HL-60 (cell line): Measurements from ENCODE around the gene PHF21B.

ENCODE experiments used
- CTCF ChIP-seq: IDR thresholded peaks from one replicate; pipeline ENCODE4 v1.5.1; 2011; ENCODE audit warnings: low read length, control low read depth, inconsistent platforms; ENCODE audit not compliant: insufficient read depth
- GABPA ChIP-seq: IDR thresholded peaks from 2 replicates; pipeline ENCODE4 v1.6.1; 2012; ENCODE audit warnings: low read depth
- POLR2AphosphoS5 ChIP-seq: IDR thresholded peaks from 2 replicates; pipeline ENCODE4 v1.6.1; 2012; ENCODE audit warnings: low read depth

- TF ChIP-seq CTCF (no peak), POLR2AphosphoS5 (no peak), GABPA (no peak)
These were observed 162.4 kb downstream of the PHF21B start for GRCh38 chr22:44847380-44847779.
